Measurements from ENCODE around the gene CLIP2.

CLIP2 gene

GRCh38 chr7:74454925-74455288 lies 165.7 kb downstream of the CLIP2 start:
- H3K27ac ChIP-seq (ENCODE audit: low read depth, low read length): peak overlapping the region; percentile 57
- peaks cover 0 to 32% (median 27%) of the 10 kb centered on the region in 5 donors for H3K4me1 ChIP-seq (ENCODE audit: control insufficient read depth in 5 of 5, insufficient read depth in 5 of 5, low read length in 5 of 5)
- no peaks in the 10 kb centered on the region for H3K9me3 ChIP-seq (ENCODE audit: control insufficient read depth in 5 of 5, low read length in 5 of 5)
- H3K27me3 ChIP-seq (ENCODE audit: control insufficient read depth in 5 of 5, insufficient read depth in 4 of 5, low read length in 5 of 5): no peaks in the 10 kb centered on the region
- no peaks in the 10 kb centered on the region for H3K36me3 ChIP-seq (ENCODE audit: control insufficient read depth in 5 of 5, insufficient read depth in 5 of 5, low read length in 5 of 5)
- peak overlapping the region in 4 of 5 donors; percentile 45 to 69 (median 50) for H3K9ac ChIP-seq (ENCODE audit: low read length in 5 of 5)
- H3K4me3 ChIP-seq (ENCODE audit: low read depth in 1 of 5, low read length in 5 of 5): peak overlapping the region in 4 of 5 donors; percentile 27 to 58 (median 54)

DNA sequence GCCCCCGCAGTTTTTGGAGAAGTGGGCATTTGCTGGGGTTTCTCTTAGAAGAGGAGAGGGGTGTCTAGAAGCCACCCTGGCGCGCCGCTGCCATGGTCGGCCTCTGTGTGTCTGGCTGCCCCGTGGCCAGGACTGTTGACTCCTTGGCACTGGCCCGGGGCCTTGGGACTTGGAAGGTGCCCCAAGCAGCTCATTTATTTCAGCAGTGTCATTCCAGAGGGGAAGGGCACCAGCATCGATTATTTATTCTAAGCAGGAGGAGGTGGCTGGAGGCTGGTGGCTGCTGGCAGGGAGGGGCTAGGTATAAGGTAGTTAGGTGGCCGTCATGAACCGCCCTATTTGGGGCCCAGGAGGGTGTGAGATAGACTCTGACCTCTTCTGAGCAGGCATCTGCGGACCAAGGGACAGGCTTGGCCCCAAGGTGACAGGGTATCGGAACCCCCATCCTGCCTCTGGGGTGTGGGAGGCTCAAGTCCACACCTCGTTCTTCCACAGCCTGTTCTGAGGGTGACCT lies 166.1 kb downstream of the CLIP2 start:
- no peaks in the 10 kb centered on the region for H3K27me3 ChIP-seq (ENCODE audit: control insufficient read depth in 5 of 5, insufficient read depth in 4 of 5, low read length in 5 of 5)

More for the DNA sequence above, 166.1 kb downstream of the CLIP2 start:
- Histone ChIP-seq H3K9ac (ENCODE audit: low read length in 5 of 5) (peak overlapping the region in 2 of 5 donors; percentile 52 to 69), H3K27ac (ENCODE audit: low read depth, low read length) (peak overlapping the region; percentile 57), H3K36me3 (ENCODE audit: control insufficient read depth in 5 of 5, insufficient read depth in 5 of 5, low read length in 5 of 5) (no peaks in the 10 kb centered on the region), H3K4me3 (ENCODE audit: low read depth in 1 of 5, low read length in 5 of 5) (peak overlapping the region in 4 of 5 donors; percentile 27 to 58 (median 54)), H3K4me1 (ENCODE audit: control insufficient read depth in 5 of 5, insufficient read depth in 5 of 5, low read length in 5 of 5) (peaks cover 0 to 32% (median 27%) of the 10 kb centered on the region in 5 donors), H3K9me3 (ENCODE audit: control insufficient read depth in 5 of 5, low read length in 5 of 5) (no peaks in the 10 kb centered on the region)
